RPMI8226 (cell line): Measurements from ENCODE around the gene ADAMTS8.

Experiments used
- DNase-seq: peaks from one replicate; pipeline ENCODE4 v3.0.0-alpha.2; 2015

ADAMTS8 gene

DNA sequence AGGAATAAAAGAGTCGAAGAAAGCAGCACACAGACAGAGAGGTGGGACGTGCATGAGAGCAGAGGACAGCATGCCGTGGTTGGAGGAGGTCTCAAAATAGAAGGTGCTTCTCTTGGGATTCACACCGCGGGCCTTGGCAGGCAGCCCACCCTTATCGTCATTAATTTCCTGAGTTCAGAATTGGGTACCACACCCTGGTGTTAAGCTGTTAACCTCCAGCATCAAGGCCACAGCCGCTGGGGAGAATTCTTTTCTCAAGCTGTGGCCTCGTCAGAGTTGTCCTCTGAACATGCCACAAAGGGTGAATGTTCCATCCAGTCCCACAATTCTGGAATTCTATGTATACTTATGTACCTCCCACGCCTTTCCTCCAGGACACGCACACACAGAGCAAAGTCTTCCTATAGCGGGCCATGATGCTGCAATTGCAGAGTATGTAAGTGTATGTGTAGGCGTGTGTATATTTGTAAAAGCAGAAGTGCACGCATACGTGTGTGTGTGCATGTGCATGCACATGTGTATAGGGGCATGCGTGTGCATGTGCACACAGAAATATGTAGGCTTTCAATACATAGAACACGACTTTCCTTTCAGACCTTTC, 39.0 kb downstream of the ADAMTS8 start:
- DNase-seq = no peak

DNA sequence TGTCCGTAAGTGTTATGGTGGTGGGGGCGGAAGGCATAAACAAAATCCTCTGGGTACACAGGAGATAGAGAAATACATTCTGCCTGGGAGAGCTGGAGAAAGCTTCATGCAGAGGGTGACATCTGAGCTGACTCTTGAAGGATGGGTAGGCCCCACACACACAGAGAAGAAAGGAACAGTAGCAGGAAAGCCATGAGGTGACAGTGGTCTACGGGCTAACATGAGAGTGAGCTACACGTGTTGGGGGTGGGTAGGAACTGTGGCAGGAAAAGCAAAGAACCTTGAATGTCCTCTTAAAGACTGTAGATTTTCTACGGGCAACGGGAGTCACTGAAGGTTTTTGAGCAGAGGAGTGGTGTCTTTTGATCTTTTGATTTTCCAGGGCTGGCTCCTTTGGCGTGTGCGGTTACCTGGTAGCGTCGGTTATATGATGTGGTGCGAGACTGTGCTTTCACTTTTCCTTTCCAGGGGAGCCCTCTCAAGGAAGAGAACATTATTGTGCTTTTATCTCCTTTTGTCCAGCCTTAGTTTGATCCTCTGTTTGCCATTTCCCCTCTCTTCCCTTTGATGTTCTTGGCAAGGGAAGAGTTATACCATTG, 39.7 kb downstream of the ADAMTS8 start:
- no peak for DNase-seq

DNA sequence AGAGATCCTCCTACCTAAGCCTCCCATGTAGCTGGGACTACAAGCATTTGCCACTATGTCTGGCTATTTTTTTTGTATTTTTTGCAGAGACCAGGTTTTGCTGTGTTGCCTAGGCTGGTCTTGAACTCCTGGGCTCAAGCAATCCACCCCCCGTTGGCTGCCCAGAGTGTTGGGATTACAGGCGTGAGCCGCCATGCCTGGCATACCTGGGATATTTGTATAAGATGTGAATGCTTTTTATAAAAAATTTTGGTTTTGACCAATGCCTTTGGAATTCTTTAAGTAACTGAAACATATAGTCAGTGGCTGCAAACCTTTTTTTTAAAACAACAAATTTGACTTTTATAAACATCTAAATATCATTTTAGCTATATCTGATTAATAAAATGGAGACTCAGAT, 42.4 kb downstream of the ADAMTS8 start:
- no peak for DNase-seq

GRCh38 chr11:130383344-130384211, 44.8 kb downstream of the ADAMTS8 start:
- no peak for DNase-seq

DNA sequence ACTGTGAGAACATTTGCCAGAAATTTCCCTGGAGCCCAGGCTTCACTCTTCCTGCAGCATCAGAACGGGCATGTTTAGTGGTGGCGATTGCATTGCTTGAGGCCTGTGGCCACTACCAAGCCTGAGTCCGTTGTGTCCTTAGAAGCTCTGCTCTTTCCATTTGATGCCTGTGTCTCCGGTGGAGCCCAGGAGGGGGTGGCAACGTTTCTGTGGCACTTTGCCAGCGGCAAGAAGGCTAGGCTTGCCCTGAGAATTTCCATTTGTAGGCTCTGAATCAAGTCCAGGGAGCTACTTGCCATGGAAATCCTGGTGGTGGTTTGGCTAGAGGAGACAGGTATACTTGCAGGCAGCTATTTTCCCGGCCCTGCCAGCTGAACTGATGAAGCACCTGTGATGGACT, 47.1 kb downstream of the ADAMTS8 start:
- DNase-seq = peak; percentile 17

GRCh38 chr11:130380778-130381177, 47.6 kb downstream of the ADAMTS8 start:
- no peak for DNase-seq

DNA sequence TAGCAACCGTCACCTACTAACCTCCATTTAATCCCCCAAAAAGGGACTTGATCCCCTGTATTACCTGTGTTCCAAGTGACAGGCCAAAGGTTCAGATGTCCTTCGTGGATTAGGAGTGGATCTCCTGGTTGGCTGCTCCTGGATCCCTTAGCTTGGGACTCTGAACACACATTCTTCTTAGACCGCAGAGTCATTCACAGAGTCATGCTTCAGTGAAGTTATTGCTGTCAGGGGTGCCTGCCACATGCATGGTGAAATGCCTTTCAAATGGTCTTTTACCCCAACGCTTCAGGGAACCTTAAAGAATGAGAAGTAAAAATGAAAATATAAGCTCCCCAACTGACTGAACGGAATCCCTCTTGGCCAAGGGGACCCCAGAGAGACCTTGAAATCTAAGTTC, 49.1 kb downstream of the ADAMTS8 start:
- DNase-seq = no peak

- DNase-seq = no peak
These were observed 57.4 kb downstream of the ADAMTS8 start for GRCh38 chr11:130370845-130371590.

DNA sequence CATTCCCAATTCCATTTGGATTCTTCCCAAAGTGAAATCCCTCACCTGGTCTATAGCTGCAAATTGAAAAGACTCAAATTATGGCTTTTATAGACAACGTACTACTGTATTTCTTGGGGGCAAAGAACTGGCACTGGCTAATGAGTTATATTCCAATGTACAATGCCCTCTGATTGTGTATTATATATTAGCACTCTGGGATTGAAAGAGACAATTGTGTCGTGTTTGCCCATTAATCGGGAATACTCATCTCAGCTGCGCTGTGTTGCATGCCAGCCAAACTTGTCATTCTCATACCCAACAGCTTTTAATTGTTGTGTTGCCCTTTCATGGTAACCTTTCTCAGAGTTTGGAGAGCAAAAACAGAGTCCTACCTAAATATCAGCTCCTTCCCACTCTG, 58.7 kb downstream of the ADAMTS8 start:
- DNase-seq = no peak

- DNase-seq = no peak
These were observed 59.2 kb downstream of the ADAMTS8 start for GRCh38 chr11:130369141-130369691.

DNA sequence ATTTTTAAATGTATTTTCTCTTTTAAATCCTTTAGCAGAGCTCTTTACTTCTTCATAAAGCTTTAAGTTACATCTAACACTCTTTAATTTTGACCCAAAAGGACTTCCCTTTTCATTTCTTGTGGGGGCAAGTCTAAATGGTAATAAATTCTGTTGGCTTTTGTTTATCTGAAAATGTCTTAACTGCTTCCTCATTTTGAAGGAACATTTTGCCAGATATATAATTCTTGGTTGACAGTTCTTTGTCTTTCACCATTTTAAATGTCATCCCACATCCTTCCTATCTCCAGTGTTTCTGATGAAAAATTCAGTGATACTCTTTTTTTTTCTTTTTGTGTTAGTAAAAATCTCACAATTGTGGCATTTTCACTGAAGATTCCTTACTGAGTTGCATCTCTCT, 69.0 kb downstream of the ADAMTS8 start:
- no peak for DNase-seq

- DNase-seq = no peak
These were observed 70.0 kb downstream of the ADAMTS8 start for GRCh38 chr11:130358398-130358797.
